Left lung (tissue), 10 donors: ENCODE measurements around the gene THUMPD1. TPM values are rescaled to one million over a fixed set of nuclear protein-coding genes. Genes with fewer than 3 reads are reported as not detected.

ENCODE experiments used
- ATAC-seq: fragments of 200-7000 bp; cut with Tn5 transposase; one replicate; pipeline ENCODE4 v1.9.1; 2020; ENCODE audit warnings: moderate library complexity
- DNase-seq, 4 donors: peaks; one replicate each; pipeline ENCODE4 v3.0.0-alpha.2; 2013 to 2020
- H3K27ac ChIP-seq, 2 donors: fragments of 200-600 bp; sonication (generic) in 1 of 2; one replicate each; pipeline versions ENCODE4 v1.5.0 to v1.8.0; 2020 to 2021
- H3K27me3 ChIP-seq, 2 donors: fragments of 200-600 bp; sonication (generic) in 1 of 2; one replicate each; pipeline versions ENCODE4 v1.5.0 to v1.8.0; 2020 to 2021
- H3K36me3 ChIP-seq, 2 donors: fragments of 200-600 bp; sonication (generic) in 1 of 2; one replicate each; pipeline versions ENCODE4 v1.5.0 to v1.8.0; 2020 to 2021
- H3K4me1 ChIP-seq, 2 donors: fragments of 200-600 bp; one replicate each; pipeline ENCODE4 v1.8.0; 2021
- H3K4me3 ChIP-seq, 2 donors: fragments of 200-600 bp; sonication (generic) in 1 of 2; one replicate each; pipeline versions ENCODE4 v1.5.0 to v1.8.0; 2020 to 2021; ENCODE audit warnings: mild to moderate bottlenecking in 1 of 2
- H3K9me3 ChIP-seq, 2 donors: fragments of 200-600 bp; sonication (generic) in 1 of 2; one replicate each; pipeline versions ENCODE4 v1.5.0 to v1.8.0; 2020 to 2021
- CTCF ChIP-seq, 2 donors: fragments of 200-600 bp; sonication (generic) in 1 of 2; IDR thresholded peaks; one replicate each; pipeline versions ENCODE4 v1.5.0 to v1.8.0; 2021; ENCODE audit warnings: antibody characterized with exemption in 2 of 2
- intact Hi-C, 2 donors: fragments of 100-400 bp; cut with DNase I; formaldehyde crosslinking; loops; one replicate each; pipeline versions ENCODE4 v1.11.2 to v1.14.2; 2022
- polyA plus RNA-seq, 6 donors: library from polyadenylated mRNA; unstranded; fragments of 120-200 nt; gene quantifications; one replicate each; pipeline ENCODE4 v1.2.1, GENCODE V29; 2013; ENCODE audit not compliant: insufficient read length in 6 of 6
- total RNA-seq, 2 donors: library from RNA; stranded (reverse); fragmentation: NEBNext Ultra II Directional; extraction: Animal tissue kit (Norgen Biotek cat#: 25700); gene quantifications; one replicate each; pipeline ENCODE4 v1.2.1, GENCODE V29; 2021
- donor health status: DM: no; HTN: yes; CAD: no.
- donor health status: DM: no; HTN: no; CAD: no.

THUMPD1 gene
- total and polyA plus RNA-seq, 8 donors, result 31.0 to 87.8 (median 75.3) TPM

- intact Hi-C loops, result no loop called here
- ATAC-seq (no peak), DNase-seq (no peak)
- Histone ChIP-seq H3K4me3 (no peak overlapping the region), H3K27ac (no peak overlapping the region), H3K4me1 (peaks cover 9 to 29% of the 10 kb centered on the region in 2 donors), H3K9me3 (peaks cover 0 to 22% of the 10 kb centered on the region in 2 donors), H3K27me3 (no peaks in the 10 kb centered on the region), H3K36me3 (peaks cover 2 to 4% of the 10 kb centered on the region in 2 donors)
- no peak for TF ChIP-seq CTCF (IDR thresholded peaks at IDR 0.05)
Measured at GRCh38 chr16:20743591-20743990, 2.0 kb upstream of the THUMPD1 start.

- peaks cover 4 to 30% of the 10 kb centered on the region in 2 donors for H3K36me3 ChIP-seq
- peaks cover 9 to 32% of the 10 kb centered on the region in 2 donors for H3K4me1 ChIP-seq
- intact Hi-C loops, result no loop called here
- no peak for TF ChIP-seq CTCF (IDR thresholded peaks at IDR 0.05)
- DNase-seq, result peak; percentile 74 to 97 (median 92)
- peak; percentile 95 for ATAC-seq
- no peaks in the 10 kb centered on the region for H3K9me3 ChIP-seq
- H3K27me3 ChIP-seq, result no peaks in the 10 kb centered on the region
- H3K27ac ChIP-seq, result peak overlapping the region; percentile 93 to 99
- peak overlapping the region; percentile 70 to 85 for H3K4me3 ChIP-seq
Measured at GRCh38 chr16:20740901-20741521, 607 bp downstream of the THUMPD1 start.

- no peak for DNase-seq
- H3K4me1 ChIP-seq, result peaks cover 9 to 39% of the 10 kb centered on the region in 2 donors
- peak overlapping the region; percentile 70 to 85 for H3K4me3 ChIP-seq
- intact Hi-C loops, result no loop called here
- TF ChIP-seq CTCF (IDR thresholded peaks at IDR 0.05), result no peak
- no peaks in the 10 kb centered on the region for H3K9me3 ChIP-seq
- peak overlapping the region; percentile 93 to 99 for H3K27ac ChIP-seq
- H3K27me3 ChIP-seq, result no peaks in the 10 kb centered on the region
- peak; percentile 15 for ATAC-seq
- H3K36me3 ChIP-seq, result peaks cover 4 to 38% of the 10 kb centered on the region in 2 donors
Measured at GRCh38 chr16:20740007-20740883, 1.4 kb downstream of the THUMPD1 start.

- Histone ChIP-seq H3K27ac (no peak overlapping the region), H3K9me3 (no peaks in the 10 kb centered on the region), H3K36me3 (peaks cover 4 to 52% of the 10 kb centered on the region in 2 donors), H3K4me3 (no peak overlapping the region), H3K27me3 (no peaks in the 10 kb centered on the region), H3K4me1 (peaks cover 2 to 40% of the 10 kb centered on the region in 2 donors)
- no peak for TF ChIP-seq CTCF (IDR thresholded peaks at IDR 0.05)
- intact Hi-C loops, result no loop called here
- DNase-seq, result no peak
- ATAC-seq, result no peak
Measured at GRCh38 chr16:20735490-20735889, 6.1 kb downstream of the THUMPD1 start.

GRCh38 chr16:20734782-20735181, 6.8 kb downstream of the THUMPD1 start:
- no peaks in the 10 kb centered on the region for H3K27me3 ChIP-seq
- intact Hi-C loops, result no loop called here
- DNase-seq (no peak), ATAC-seq (peak; percentile 65)
- H3K9me3 ChIP-seq, result no peaks in the 10 kb centered on the region
- H3K4me3 ChIP-seq, result no peak overlapping the region
- peaks cover 4 to 52% of the 10 kb centered on the region in 2 donors for H3K36me3 ChIP-seq
- peak overlapping the region in 1 of 2 donors; percentile 26 for H3K27ac ChIP-seq
- H3K4me1 ChIP-seq, result peaks cover 0 to 33% of the 10 kb centered on the region in 2 donors
- no peak for TF ChIP-seq CTCF (IDR thresholded peaks at IDR 0.05)
